Measurements from ENCODE around the gene PLXNC1. TPM values are rescaled to one million over a fixed set of nuclear protein-coding genes. Genes with fewer than 3 reads are reported as not detected.

Gene PLXNC1
- total RNA-seq, 1 donor from 2014 or later = 28.0 TPM

GRCh38 chr12:94195483-94195882 is 47.1 kb downstream of the PLXNC1 start:
- no peak overlapping the region for H3K4me3 ChIP-seq
- H3K27me3 ChIP-seq (ENCODE audit: low read depth) = no peaks in the 10 kb centered on the region
- H3K4me1 ChIP-seq = no peaks in the 10 kb centered on the region
- TF ChIP-seq, protein P1, sequence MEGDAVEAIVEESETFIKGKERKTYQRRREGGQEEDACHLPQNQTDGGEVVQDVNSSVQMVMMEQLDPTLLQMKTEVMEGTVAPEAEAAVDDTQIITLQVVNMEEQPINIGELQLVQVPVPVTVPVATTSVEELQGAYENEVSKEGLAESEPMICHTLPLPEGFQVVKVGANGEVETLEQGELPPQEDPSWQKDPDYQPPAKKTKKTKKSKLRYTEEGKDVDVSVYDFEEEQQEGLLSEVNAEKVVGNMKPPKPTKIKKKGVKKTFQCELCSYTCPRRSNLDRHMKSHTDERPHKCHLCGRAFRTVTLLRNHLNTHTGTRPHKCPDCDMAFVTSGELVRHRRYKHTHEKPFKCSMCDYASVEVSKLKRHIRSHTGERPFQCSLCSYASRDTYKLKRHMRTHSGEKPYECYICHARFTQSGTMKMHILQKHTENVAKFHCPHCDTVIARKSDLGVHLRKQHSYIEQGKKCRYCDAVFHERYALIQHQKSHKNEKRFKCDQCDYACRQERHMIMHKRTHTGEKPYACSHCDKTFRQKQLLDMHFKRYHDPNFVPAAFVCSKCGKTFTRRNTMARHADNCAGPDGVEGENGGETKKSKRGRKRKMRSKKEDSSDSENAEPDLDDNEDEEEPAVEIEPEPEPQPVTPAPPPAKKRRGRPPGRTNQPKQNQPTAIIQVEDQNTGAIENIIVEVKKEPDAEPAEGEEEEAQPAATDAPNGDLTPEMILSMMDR (IDR thresholded peaks at IDR 0.05) = no peak
- intact Hi-C loops (cut with DNase I) = no loop called here
- no peaks in the 10 kb centered on the region for H3K9me3 ChIP-seq
- ATAC-seq (no peak), DNase-seq (no peak)
- H3K36me3 ChIP-seq = no peaks in the 10 kb centered on the region
- H3K27ac ChIP-seq = no peak overlapping the region

DNA sequence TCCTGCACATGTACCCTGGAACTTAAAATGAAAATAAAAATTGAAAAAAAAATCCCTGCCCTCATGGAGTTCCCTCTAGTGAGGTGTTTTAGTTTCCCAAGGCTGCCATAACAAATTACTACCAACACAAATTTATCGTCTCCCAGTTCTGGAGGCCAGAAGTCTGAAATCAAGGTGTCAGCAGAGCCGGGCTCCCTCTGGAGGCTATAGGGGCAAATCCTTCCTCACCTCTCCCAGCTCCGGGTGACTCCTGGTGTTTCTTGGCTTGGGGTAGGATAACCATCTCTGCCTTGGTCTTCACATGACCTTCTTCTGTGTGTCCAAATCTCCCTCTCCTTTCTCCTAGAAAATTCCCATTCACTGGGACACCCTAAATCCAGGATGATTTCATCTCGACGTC is 50.1 kb downstream of the PLXNC1 start:
- TF ChIP-seq, protein P1 (IDR thresholded peaks at IDR 0.05) = no peak
- H3K27me3 ChIP-seq (ENCODE audit: low read depth) = no peaks in the 10 kb centered on the region
- no peaks in the 10 kb centered on the region for H3K4me1 ChIP-seq
- no peak overlapping the region for H3K4me3 ChIP-seq
- no peak for DNase-seq
- no peaks in the 10 kb centered on the region for H3K36me3 ChIP-seq
- H3K27ac ChIP-seq = no peak overlapping the region
- ATAC-seq = no peak
- H3K9me3 ChIP-seq = no peaks in the 10 kb centered on the region
- intact Hi-C loops (cut with DNase I) = no loop called here

DNA sequence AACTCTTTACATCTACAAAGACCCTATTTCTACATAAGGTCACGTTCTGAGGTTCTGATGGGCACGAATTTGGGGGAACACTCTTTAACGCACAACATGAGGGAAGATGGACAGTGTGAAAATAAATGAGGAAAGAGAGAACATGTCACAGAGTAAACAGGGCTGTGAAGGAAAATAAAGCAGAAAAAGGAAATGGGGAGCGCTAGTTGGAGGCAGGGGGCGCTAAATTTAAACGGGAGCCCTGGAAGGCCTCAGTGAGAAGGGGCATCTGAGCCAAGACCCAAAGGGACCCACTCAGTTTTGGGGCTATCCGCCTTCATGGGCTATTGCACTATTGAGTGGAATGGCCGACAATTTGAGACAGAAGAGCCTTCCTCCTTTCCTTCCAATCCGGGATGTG is 50.5 kb downstream of the PLXNC1 start:
- TF ChIP-seq, protein P1 (IDR thresholded peaks at IDR 0.05) = no peak
- no peaks in the 10 kb centered on the region for H3K36me3 ChIP-seq
- H3K4me3 ChIP-seq = no peak overlapping the region
- ATAC-seq = no peak
- H3K27me3 ChIP-seq (ENCODE audit: low read depth) = no peaks in the 10 kb centered on the region
- intact Hi-C loops (cut with DNase I) = no loop called here
- no peaks in the 10 kb centered on the region for H3K4me1 ChIP-seq
- H3K27ac ChIP-seq = no peak overlapping the region
- no peak for DNase-seq
- H3K9me3 ChIP-seq = no peaks in the 10 kb centered on the region

DNA sequence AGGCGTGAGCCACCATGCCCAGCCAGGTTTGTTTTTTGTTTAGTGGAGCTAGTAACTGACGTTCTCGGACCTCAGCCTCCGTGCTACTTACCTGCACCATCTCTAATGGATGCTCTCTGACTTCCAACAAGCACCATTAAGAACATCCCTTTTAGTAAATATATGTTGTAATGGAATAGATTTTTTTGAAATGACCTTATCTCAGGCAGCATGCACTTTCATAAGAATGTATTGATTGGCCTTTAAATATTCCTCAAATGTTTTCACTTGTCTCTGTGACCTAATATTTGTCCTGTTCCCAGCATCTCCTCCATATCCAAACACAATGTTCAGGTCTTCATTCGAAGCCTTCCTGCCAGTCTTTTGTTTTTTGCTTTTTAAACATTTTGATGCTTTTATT is 51.7 kb downstream of the PLXNC1 start:
- H3K27ac ChIP-seq = no peak overlapping the region
- TF ChIP-seq, protein P1 (IDR thresholded peaks at IDR 0.05) = no peak
- H3K9me3 ChIP-seq = no peaks in the 10 kb centered on the region
- no peak for DNase-seq
- H3K4me3 ChIP-seq = no peak overlapping the region
- H3K36me3 ChIP-seq = no peaks in the 10 kb centered on the region
- intact Hi-C loops (cut with DNase I) = no loop called here
- H3K4me1 ChIP-seq = peaks cover 1% of the 10 kb centered on the region
- no peak for ATAC-seq
- H3K27me3 ChIP-seq (ENCODE audit: low read depth) = no peaks in the 10 kb centered on the region

- TF ChIP-seq, protein P1 (IDR thresholded peaks at IDR 0.05) = no peak
- Histone ChIP-seq H3K4me3 (no peak overlapping the region), H3K27ac (no peak overlapping the region), H3K9me3 (no peaks in the 10 kb centered on the region), H3K27me3 (ENCODE audit: low read depth) (no peaks in the 10 kb centered on the region), H3K36me3 (no peaks in the 10 kb centered on the region), H3K4me1 (peaks cover 7% of the 10 kb centered on the region)
- no peak for ATAC-seq
- DNase-seq = no peak
- intact Hi-C loops (cut with DNase I) = no loop called here
These were observed 52.3 kb downstream of the PLXNC1 start for GRCh38 chr12:94200695-94201094.
